Measurements from ENCODE around the gene HECW1. TPM values are rescaled to one million over a fixed set of nuclear protein-coding genes. Genes with fewer than 3 reads are reported as not detected.

The HECW1 gene
- total and polyA plus RNA-seq, 2 of the 8 experiments (the other 6 are each of a cell fraction or from before 2014, with no cell fraction given) = 2.9 to 12.7 TPM

GRCh38 chr7:43083106-43083505 is 29.3 kb upstream of the HECW1 start:
- Histone ChIP-seq H3K18ac (ENCODE audit: extremely low read depth, low read length) (no peak overlapping the region), H3K79me2 (ENCODE audit: control insufficient read depth in 1 of 2, insufficient read depth in 2 of 2, low read length in 2 of 2) (no peaks in the 10 kb centered on the region), H4K20me1 (replicated peaks in 1 of 2; ENCODE audit: control insufficient read depth in 1 of 2, insufficient read depth in 2 of 2, low read length in 2 of 2) (no peaks in the 10 kb centered on the region), H3K4ac (replicated peaks; ENCODE audit: insufficient read length, low read depth, low read length) (no peak overlapping the region), H3K9ac (replicated peaks in 1 of 4; ENCODE audit: extremely low read depth in 1 of 4, low read depth in 3 of 4, low read length in 3 of 4) (no peak overlapping the region), H3K23ac (ENCODE audit: insufficient read length) (no peak overlapping the region), H3K27ac (ENCODE audit: low read depth, low read length) (no peak overlapping the region), H4K91ac (replicated peaks; ENCODE audit: insufficient read length, low read length) (no peak overlapping the region), H2BK15ac (ENCODE audit: low read length) (no peak overlapping the region), H2BK120ac (replicated peaks; ENCODE audit: low read depth, low read length) (no peak overlapping the region), H3K4me1 (replicated peaks in 1 of 4; ENCODE audit: control insufficient read depth in 3 of 4, insufficient read depth in 4 of 4, low read length in 3 of 4) (peaks cover 0 to 3% (median under 1%) of the 10 kb centered on the region in 4 experiments; a peak in 2 of 7 replicates), H2BK12ac (ENCODE audit: low read depth, low read length) (no peak overlapping the region), H2AK5ac (ENCODE audit: low read depth, low read length) (no peak overlapping the region), H4K8ac (ENCODE audit: extremely low read depth, insufficient read depth, low read length) (no peak overlapping the region), H4K5ac (ENCODE audit: insufficient read length, low read depth, low read length) (no peak overlapping the region), H3K4me2 (ENCODE audit: insufficient read depth in 1 of 2, low read depth in 2 of 2, low read length in 2 of 2) (no peak overlapping the region), H3K56ac (replicated peaks; ENCODE audit: insufficient read length, low read depth, low read length) (no peak overlapping the region), H3K9me3 (ENCODE audit: insufficient read depth in 2 of 2, low read depth in 1 of 2, low read length in 1 of 2) (no peaks in the 10 kb centered on the region; a peak in 1 of 4 replicates), H2BK20ac (ENCODE audit: low read length) (no peak overlapping the region), H3K4me3 (ENCODE audit: extremely low read depth in 1 of 4, insufficient read depth in 2 of 4, low read depth in 3 of 4, low read length in 4 of 4) (no peak overlapping the region), H3K14ac (ENCODE audit: insufficient read length) (no peak overlapping the region), H3K79me1 (ENCODE audit: low read depth, low read length) (no peaks in the 10 kb centered on the region), H3K27me3 (replicated peaks in 1 of 4; ENCODE audit: control insufficient read depth in 3 of 4, extremely low read depth in 1 of 4, insufficient read depth in 3 of 4, low read length in 3 of 4) (no peaks in the 10 kb centered on the region), H3K36me3 (ENCODE audit: control insufficient read depth in 2 of 4, insufficient read depth in 4 of 4, low read length in 3 of 4) (no peaks in the 10 kb centered on the region), H2AFZ (ENCODE audit: low read length) (no peak overlapping the region), H2BK5ac (ENCODE audit: low read depth, low read length) (no peak overlapping the region), H3K23me2 (ENCODE audit: low read depth, low read length) (no peaks in the 10 kb centered on the region)
- POLR2A ChIA-PET (ENCODE audit: partially characterized antibody) = no interaction called here
- CTCF ChIA-PET (ENCODE audit: partially characterized antibody) = interaction anchor here (0.6 to 2.4 kb wide), 2 partner anchors 25 to 399 kb away, joined by 3 to 4 read pairs; no protein-coding TSS in a partner anchor
- no peak for DNase-seq (ENCODE audit: low read depth in 1 of 2, low spot score in 2 of 2)
- FAIRE-seq = no peak
- 95% methylated on average over 1 of the region's 2 CpGs; no CpG with 5 or more reads in 1 of the 2 experiments for WGBS, 2 experiments (ENCODE audit: extremely low coverage in 1 of 2, insufficient coverage in 1 of 2, insufficient read length in 1 of 2, insufficient replicate concordance in 2 of 2, low coverage in 1 of 2, low lambda C conversion rate in 2 of 2, missing lambda C conversion rate in 1 of 2)
- TF ChIP-seq JUND (IDR thresholded peaks at IDR 0.05; ENCODE audit: low read length) = no peak
- no peak for TF ChIP-seq CHD2 (IDR thresholded peaks at IDR 0.05; ENCODE audit: low read length)
- TF ChIP-seq ZNF274 (IDR thresholded peaks at IDR 0.05; ENCODE audit: borderline replicate concordance, extremely low read depth, low read length) = no peak
- no peak for TF ChIP-seq NANOG (IDR thresholded peaks at IDR 0.05; ENCODE audit: insufficient read depth, low read depth, low read length, poor library complexity, severe bottlenecking)
- TF ChIP-seq TCF12 (IDR thresholded peaks at IDR 0.05; ENCODE audit: low read depth, low read length) = no peak
- no peak for TF ChIP-seq RBBP5 (IDR thresholded peaks at IDR 0.05; ENCODE audit: borderline replicate concordance, low read depth, low read length)
- no peak for TF ChIP-seq FOSL1 (IDR thresholded peaks at IDR 0.05; ENCODE audit: insufficient read depth, low read depth, low read length)
- no peak for TF ChIP-seq HDAC2 (IDR thresholded peaks at IDR 0.05; ENCODE audit: borderline replicate concordance in 1 of 2, low read depth in 2 of 2, low read length in 2 of 2)

All from H1 (cell line).